Activated CD8-positive, alpha-beta memory T cell treated with anti-CD3 and anti-CD28 coated beads for 4 hours (primary cell): ENCODE results near the gene PARK7.
"Not testable (repeated sequence)": the region's sequence is repeated elsewhere in the genome, so short reads cannot be mapped to it uniquely, and the experiment has no call there.

Experiments used
- DNase-seq, 2 donors: peaks; one replicate each; pipeline ENCODE4 v3.0.0-alpha.2; 2020; ENCODE audit warnings: low read depth in 2 of 2

PARK7 gene

DNA sequence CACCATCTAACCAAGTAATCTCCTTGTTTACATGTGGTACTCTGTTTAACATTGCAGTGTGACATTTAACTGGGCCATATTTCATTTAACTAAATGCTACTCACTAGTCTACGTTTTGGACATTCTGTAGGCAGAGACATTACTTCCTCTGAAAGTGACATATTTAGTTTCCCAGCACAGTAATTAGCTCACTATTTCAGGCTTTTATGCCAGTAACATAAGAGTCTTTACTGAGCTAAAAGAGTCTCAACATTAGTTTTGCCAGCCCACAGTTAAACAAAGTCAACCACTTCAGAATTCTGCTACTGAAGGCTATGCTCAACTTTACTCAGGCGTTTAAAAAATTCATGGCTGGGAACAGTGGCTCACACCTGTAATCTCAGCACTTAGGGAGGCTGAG is 18.3 kb upstream of the PARK7 start:
- no peak for DNase-seq

DNA sequence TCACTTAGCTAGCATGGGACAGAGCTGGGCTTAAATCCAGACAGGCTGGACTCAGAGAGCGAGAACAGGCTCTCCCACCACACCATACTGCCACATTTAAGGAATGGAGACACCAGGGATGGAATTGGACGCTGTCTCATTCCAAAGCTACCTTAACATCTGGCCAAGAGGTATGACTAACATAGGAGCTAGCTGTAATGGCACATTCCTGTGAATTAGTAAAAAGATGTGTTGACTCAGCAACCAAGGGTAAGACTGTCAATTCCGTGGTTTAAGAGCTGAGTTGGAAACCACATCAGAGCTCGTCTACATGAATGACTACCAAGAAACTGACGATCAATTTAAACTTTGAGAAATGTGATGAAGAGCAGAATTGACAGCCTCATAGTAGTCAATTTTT is 12.6 kb upstream of the PARK7 start:
- peak in 1 of 2 donors; percentile 29 for DNase-seq

DNA sequence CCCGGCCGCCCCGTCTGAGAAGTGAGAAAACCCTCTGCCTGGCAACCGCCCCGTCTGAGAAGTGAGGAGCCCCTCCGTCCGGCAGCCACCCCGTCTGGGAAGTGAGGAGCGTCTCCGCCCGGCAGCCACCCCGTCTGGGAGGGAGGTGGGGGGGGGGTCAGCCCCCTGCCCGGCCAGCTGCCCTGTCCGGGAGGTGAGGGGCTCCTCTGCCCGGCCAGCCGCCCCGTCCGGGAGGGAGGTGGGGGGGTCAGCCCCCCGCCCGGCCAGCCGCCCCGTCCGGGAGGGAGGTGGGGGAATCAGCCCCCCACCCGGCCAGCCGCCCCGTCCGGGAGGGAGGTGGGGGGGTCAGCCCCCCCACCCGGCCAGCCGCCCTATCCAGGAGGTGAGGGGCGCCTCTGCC is 8.7 kb upstream of the PARK7 start:
- not testable (repeated sequence) for DNase-seq

DNA sequence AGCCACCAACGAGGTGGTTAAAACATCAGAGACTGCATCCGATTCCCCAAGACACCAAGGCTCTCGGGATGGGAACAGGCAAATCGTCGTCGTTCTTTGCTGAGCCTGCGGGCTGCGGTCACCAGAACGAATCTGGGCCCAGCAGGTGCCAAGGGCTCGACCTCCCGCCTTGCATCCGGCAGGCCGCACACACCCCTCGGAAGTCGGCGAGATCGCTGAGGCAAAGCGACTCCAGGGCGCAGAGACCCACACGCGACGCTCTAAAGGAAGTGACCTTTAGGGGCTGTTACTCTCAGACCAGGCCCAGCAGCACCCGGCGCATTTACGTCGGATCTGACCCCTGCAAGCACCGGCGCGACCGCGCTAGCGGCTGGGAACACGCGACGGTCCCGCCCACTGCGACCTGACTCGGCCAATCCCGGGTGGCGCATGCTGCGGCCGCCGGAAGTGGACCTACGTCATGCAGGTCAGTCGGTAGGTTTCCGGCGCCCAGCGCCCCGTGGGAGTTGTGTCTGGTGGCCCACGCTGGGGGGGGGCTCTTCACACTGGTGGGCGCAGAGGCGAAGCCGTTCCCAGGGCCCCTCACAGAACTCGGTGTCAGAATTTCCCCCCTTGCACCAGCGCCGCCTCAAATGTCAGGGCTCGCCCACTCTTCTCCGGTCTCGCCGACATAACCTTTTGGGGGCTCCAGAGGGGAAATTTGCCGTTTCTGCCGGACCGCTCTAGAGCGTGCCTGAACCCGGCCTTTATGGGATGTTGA is 7.5 kb upstream of the PARK7 start:
- peak; percentile 88 to 91 for DNase-seq

DNA sequence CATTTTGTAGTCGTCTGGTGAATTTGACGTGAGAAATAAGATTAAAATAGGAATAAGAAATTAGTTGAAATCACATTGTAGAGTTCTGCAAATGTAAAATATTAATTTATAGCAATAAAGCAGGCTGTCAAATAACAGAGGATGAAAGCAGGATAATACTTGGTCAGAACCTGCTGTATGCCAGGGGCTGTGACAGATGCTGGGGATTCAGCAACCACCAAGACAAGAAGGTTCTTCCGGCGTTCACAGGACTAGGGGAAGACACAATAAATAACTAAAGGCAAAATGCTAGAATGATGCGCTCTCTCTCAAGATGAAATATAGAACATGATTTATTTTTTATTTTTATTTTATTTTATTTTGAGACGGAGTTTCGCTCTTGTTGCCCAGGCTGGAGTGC is 6.8 kb upstream of the PARK7 start:
- DNase-seq = no peak

DNA sequence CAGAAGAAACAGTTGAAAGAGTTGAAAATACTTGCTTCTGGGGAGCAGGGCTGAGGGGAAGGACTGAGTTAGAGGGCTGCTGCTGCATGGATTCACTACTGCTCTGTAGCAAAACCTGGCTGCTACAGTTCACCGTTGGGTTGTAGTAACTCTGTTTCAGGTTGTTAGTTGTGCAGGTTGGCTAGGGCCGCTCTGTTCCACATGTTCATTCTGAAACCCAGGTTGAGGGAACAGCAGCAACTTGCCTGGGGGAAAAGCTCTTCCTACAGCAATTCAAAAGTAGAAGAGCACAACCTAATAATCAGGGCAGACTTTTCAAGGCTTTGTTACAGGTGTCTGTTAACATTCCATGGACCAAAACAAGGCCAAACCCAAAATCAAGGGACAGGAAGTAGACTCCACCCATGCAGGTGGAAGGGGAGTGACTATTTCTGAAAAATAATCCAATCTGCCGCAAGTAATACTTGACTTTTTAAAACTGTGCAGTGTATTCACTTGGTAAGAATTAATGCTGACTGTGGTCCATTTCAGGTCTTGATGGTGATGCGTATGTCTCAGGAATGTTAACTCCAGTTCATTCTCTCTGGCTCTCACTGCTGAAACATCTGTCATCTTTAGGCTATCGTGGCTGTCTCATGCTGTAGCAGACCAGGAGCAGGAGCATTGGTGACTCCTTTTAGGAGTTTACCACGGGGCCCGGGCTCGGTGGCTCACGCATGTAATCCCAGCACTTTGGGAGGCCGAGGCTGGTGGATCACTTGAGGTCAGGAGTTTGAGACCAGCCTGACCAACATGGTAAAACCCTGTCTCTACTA is 5.1 kb upstream of the PARK7 start:
- no peak for DNase-seq

DNA sequence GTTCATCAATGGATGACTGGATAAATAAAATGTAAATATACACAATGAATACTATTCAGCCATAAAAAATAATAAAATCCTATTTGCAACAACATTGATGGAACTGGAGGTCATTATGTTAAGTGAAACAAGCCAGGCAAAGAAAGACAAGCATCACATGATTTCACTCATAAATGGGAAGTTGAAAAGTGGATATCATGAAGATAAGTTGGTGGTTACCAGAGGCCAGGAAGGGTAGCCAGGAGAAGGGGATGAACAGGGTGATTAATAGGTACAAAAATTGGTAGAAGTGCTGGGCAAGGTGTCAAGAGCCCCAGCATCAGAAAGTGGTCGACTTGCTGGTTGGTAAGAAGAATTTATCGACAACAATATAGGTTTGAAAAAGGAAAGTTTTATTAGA is 1.3 kb upstream of the PARK7 start:
- DNase-seq = no peak

DNA sequence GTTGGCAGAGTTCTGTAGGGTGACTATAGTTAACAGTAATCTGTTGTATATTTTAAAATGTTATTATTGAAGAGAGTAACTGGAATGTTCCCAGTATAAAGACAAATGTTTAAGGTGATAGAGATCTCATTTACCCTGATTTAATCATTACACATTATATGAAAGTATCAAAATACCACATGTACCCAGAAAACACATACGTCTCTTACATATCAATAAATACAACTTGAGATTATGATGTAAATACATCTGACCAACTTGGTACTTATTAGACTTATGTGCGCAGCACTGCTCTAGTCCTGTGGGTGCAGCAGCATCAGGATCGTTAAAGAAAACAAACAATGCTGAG is 670 bp upstream of the PARK7 start:
- DNase-seq = no peak

DNA sequence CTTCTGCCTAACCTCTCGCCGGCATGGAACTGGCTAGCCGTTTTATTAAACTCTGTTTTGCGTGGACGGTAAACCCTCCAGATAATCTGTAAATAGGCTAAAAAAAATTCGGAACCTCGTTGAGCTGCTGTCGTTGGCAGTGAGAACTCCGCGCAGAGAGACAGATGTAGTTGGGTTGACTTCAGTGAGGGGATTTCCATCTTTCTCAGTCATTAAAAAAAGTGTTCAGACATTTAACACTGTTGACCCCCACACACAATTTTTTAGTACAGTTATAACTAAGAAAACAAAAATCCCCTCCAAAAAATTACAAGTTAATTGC is 464 bp downstream of the PARK7 start:
- peak; percentile 16 to 35 for DNase-seq

DNA sequence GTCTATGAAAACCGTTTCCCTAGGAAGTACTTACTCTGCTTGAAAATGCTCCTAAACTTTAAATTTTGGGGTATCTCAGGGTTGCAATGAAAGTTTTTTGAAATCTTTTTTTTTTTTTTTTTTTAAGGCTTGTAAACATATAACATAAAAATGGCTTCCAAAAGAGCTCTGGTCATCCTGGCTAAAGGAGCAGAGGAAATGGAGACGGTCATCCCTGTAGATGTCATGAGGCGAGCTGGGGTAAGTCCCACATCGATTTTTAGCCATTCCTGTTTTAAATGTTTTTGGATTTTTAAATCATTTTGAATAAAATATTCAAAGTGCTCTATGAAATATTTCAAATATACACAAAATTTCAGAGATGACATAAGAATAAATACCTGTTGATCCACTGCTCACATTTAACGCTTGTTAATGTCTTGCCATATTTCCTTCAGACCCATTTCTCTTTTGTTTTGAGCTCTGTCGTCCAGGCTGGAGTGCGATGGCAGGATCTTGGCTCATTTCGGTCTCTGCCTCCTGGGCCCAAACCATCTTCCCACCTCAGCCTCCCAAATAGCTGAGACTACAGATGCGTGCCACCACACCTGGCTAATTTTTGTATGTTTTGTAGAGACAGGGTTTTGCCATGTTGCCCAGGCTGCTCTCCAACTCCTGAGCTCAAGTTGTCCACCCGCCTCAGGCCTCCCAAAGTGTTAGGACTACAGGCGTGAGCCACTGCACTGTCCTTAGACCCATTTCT is 1.3 kb downstream of the PARK7 start:
- no peak for DNase-seq

DNA sequence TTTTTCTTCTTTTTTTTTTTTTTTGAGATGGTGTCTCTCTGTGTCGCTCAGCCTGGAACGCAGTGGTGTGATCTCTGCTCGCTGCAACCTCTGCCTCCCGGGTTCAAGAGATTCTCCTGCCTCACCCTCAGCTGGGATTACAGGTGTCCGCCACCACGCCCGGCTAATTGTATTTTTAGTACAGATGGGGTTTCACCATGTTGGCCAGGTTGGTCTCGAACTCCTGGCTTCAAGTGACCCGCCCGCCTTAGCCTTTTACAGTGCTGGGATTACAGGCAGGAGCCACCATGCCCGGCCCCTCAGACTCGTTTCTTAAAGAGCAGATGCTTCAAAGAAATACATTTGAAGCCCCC is 1.8 kb downstream of the PARK7 start:
- DNase-seq = not testable (repeated sequence)

DNA sequence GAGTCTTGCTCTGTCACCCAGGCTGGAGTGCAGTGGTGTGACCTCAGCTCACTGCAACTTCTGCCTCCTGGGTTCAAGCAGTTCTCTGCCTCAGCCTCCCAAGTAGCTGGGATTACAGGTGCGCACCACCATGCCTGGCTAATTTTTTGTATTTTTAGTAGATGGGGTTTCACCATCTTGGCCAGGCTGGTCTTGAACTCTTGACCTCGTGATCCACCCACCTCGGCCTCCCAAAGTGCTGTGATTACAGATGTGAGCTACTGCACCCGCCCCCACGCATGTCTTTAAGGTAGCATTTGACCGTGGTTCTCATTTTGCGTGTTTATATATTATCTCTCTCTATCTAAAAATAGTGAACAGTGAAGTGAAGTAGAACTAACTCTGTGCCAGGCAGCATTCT is 2.3 kb downstream of the PARK7 start:
- not testable (repeated sequence) for DNase-seq

DNA sequence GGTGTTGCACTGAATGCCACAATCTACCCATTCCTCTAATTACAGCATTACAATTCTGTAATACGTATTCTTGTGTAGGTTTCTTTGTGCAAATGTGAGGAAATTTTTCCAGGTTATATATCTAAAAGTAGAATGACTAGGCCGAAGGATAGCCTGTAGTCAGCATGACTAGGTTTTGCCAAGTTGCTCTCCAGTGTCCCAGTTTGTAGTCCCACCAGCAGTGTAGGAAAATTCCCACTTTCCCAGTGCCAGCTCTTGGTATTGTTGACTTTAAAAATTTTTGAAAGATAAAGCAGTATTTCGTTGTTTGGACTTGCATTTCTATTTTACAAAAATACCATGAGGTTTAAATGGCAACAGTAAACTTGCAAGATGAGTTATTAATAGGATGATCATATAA is 3.0 kb downstream of the PARK7 start:
- DNase-seq = no peak

DNA sequence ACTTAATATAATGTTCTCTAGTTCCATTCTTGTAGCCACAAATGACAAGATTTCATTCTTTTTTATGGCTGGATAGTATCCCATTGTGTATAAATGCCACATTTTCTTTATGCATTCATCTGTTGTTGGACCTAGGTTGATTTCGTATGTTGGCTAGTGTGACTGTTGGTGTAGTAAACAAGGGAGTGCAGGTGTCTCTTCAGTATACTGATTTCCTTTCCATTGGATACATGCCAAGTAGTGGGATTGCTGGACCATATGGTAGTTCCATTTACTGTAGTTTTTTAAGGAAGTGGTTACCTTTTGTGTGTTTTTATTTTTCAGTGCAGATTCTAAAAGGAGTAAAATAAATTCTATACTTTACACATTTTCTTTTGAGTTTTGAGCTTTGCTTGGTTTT is 5.7 kb downstream of the PARK7 start:
- no peak for DNase-seq

DNA sequence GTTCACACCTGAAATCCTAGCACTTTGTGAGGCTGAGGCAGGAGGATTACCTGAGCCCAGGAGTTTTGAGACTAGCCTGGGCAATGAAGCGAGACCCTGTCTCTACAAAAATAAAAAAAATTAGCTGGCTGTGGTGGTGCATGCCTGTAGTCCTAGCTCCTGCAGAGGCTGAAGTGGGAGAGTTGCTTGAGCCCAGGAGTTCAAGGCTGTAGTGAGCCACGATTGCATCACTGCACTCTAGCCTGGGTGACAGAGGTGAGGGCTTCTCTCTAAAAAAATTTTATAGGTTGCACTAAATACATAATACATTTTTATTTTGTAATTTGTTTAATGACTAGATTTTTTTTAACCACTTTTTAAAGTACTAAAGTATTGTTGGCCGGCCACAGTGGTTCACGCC is 6.1 kb downstream of the PARK7 start:
- DNase-seq = no peak

DNA sequence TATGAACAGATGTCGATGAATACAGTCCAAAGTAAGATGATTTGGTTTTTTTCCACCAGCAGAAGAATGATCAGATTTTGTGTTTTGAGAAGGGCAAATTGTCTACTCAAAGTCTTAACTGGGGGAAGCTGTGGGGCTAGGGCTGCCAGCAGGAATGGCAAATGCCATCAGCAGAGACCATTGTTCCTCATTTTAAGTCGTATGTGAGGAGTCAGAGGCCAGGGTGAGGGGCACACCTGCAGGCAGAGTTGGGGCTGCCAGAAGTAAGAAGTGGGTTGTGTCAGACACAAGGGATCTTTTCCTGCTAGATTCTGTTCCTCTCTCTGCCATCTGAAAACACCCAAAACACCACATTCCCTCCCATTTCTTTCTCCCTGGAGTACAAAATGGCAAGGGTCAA is 8.7 kb downstream of the PARK7 start:
- no peak for DNase-seq

DNA sequence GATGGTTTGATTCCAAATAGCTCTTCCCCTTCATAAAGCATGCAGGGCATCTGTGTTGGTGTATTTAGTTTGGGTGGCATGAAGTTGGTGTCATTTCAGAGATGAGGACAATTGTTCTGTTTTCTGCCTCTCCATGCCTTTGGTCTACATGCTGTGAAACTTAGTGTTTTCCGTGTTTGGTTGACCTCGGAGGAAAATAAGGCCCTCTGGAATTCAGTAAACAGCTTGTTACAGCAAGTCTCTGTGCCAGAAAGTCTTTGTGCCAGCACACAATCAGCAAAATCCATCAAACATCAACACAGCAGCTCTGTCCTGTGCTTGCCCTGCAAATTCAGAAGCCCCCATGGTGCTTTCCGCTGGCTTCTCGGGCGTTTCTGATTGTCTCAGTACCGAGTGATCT is 9.5 kb downstream of the PARK7 start:
- DNase-seq = no peak

DNA sequence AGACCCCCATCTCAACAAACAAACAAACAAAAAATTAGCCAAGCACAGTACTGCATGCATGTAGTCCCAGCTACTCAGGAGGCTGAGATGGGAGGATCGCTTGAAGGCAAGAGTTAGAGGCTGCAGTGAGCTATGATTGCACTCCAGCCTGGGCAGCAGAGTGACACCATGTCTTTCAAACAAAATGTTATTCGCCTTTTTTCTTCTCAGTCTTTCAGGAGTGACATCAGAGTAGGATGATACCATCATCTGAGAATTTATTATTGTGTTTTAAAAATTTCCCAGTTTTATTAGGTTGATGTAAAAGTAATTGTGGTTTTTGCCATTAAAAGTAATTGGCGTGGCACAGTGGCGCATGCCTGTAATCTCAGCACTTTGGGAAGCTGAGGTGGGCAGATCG is 10.8 kb downstream of the PARK7 start:
- DNase-seq = no peak

DNA sequence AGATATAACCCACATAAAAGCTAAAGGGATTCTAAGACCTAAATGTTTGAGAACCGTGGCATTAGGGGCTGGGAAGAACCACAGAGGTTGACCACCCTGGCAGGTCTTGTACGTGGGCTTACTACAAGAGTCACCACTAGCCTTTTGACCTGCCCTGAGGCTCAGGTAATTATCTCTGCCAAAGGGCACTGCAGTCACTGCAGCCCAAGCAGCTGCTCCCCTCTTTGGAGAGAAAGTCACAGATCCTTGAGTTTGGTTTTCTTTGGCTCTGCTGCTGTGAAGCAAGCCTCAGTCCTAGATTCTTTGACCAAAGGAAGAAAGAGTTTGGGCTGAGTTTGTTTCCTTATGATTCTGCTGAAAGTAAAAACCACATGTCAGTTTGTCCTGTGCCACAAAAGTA is 11.6 kb downstream of the PARK7 start:
- DNase-seq = no peak

DNA sequence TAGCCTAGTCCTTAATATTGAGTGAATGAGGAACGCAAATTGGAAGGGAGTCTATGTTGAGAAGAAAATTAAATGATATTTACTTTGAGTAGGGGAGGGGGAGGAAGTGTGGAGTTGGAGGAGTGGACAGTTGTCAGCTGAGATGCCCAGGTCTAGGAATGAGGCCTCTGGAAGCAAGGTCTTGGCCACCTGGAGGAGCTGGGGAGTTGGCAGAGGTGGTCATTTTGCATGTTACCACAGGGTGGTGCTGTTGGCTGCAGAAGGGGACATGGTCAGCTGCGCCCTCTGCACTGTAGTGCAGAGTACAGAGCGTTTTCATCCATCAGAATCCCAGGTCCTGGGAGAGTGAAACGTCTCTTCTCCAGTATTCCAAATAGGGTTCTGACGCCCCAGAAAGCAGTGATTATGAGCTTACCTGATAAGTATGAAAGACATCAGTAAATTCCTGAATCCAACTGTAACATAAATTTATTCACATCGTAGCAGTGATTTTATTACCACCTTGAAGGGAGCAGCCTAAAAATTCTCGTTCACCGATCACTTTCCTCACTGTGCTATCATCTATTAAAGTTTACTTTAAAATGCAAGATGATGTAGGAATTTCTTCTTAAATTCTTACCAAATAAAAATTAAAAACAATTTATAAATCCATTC is 13.8 kb downstream of the PARK7 start:
- DNase-seq = no peak

DNA sequence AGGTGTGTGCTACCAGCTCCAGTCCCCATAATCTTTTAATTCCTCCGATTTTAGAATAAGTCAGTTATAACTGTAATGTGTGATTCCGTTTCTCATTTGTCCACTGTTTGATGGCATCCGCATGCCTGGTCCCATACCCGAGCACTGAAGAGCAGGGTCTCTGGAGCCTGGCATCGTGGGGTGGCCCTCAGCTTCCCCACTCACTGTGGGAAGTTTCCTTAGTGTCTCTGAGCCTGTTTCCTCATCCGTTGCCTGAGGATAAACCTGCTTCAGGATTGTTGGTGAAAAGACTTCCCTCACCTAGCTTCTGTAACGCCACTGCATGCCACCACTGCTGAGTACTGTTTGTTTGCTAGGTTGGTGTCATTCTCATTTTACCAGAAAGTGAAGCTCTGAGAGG is 19.5 kb downstream of the PARK7 start:
- DNase-seq = no peak

DNA sequence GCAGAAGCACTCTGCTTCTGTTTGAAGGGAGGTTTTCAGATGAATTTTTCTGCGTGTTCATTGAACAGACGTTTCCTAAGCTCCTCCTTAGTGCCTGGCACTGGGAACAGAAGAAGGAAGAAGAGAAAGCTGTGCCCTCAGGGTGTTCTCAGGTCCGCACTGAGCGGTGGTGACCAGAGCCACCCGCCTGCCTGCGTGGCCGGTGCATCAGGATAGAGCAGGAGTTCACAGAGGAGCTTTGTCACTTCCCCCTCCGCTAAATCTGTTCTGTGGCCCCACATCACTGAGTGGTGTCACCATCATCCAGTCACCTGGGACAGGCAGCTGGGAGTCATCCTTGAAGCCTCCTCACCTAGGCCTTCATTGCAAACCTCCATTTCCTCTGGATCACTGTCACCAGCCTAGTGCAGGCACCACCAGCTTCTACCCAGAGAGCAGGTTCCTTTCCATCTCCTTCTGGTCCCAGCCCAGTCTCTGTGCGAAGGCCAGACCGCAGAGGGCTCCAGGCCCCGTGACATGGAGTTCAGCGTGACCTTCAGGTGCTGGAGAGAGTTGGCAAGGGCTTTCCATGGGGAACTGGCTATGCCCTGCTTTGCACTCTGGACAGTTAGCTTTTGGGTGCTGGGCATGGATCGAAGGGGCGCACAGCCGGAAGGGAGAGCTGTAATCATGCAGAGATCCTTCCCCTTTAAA is 21.7 kb downstream of the PARK7 start:
- no peak for DNase-seq
